ENCODE data around the gene PCSK4. TPM values are rescaled to one million over a fixed set of nuclear protein-coding genes. Genes with fewer than 3 reads are reported as not detected.

Gene PCSK4
- total and polyA plus RNA-seq, 9 of the 15 experiments (the other 6 are each of a cell fraction or from before 2014, with no cell fraction given): 0.01 to 9.1 (median 2.1) TPM; not detected in 1

GRCh38 chr19:1503089-1503924 lies 13.2 kb upstream of the PCSK4 start (continued):
- TF ChIP-seq, protein P1, sequence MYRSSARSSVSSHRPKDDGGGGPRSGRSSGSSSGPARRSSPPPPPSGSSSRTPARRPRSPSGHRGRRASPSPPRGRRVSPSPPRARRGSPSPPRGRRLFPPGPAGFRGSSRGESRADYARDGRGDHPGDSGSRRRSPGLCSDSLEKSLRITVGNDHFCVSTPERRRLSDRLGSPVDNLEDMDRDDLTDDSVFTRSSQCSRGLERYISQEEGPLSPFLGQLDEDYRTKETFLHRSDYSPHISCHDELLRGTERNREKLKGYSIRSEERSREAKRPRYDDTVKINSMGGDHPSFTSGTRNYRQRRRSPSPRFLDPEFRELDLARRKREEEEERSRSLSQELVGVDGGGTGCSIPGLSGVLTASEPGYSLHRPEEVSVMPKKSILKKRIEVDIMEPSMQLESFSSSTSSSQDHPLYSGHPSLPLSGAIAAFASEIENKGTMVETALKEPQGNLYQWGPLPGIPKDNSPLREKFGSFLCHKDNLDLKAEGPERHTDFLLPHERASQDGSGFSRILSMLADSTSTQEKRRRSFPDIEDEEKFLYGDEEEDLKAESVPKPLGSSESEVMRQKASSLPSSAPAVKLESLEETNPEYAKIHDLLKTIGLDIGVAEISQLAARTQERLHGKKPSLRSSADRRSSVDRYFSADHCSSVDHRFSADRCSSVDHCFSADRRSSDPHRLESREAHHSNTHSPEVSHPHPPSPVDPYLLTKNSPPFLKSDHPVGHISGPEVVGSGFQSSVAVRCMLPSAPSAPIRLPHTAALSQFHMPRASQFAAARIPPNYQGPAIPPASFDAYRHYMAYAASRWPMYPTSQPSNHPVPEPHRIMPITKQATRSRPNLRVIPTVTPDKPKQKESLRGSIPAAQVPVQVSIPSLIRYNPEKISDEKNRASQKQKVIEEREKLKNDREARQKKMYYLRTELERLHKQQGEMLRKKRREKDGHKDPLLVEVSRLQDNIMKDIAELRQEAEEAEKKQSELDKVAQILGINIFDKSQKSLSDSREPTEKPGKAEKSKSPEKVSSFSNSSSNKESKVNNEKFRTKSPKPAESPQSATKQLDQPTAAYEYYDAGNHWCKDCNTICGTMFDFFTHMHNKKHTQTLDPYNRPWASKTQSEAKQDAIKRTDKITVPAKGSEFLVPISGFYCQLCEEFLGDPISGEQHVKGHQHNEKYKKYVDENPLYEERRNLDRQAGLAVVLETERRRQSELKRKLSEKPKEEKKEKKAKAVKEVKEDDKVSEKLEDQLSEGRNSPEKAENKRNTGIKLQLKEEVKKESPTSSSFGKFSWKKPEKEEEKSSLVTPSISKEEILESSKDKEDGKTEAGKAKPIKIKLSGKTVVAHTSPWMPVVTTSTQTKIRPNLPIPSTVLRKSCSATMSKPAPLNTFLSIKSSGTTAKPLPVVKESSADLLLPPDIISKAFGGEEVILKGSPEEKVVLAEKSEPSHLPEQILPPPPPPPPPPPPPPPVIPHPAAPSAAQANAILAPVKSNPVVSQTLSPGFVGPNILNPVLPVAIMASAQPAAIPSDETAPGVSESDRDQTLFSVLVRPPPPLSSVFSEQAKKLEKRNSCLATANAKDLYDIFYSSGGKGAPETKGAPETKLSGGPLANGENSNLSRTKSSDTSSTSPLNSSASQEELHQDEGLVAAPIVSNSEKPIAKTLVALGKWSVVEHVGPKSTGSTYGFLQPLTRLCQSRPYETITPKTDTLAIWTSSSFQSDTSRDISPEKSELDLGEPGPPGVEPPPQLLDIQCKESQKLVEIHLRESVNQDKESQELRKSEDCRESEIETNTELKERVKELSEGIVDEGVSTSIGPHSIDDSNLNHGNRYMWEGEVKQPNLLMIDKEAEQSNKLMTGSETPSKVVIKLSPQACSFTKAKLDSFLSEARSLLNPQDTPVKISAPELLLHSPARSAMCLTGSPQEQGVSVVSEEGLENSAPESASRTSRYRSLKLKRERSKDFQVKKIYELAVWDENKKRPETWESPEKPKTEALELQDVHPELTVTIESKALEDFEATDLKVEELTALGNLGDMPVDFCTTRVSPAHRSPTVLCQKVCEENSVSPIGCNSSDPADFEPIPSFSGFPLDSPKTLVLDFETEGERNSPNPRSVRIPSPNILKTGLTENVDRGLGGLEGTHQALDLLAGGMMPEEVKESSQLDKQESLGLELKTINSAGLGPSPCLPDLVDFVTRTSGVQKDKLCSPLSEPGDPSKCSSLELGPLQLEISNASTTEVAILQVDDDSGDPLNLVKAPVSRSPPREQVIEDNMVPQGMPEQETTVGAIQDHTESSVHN (IDR thresholded peaks at IDR 0.05; ENCODE audit: borderline replicate concordance in 1 of 2, low read depth in 1 of 2): no peak
- TF ChIP-seq CBX2 (IDR thresholded peaks at IDR 0.05; ENCODE audit: insufficient read depth, low read length, poor library complexity, severe bottlenecking) (no peak), PYGO2 (tag; IDR thresholded peaks at IDR 0.05) (no peak), ZNF699 (CRISPR knock-in tag; IDR thresholded peaks at IDR 0.05; ENCODE audit: insufficient replicate concordance) (no peak), TOE1 (IDR thresholded peaks at IDR 0.05; ENCODE audit: borderline replicate concordance) (0 out of 2 replicates have a peak, but pooled peaks have one; percentile 42), TOE1 (CRISPR knock-in tag; IDR thresholded peaks at IDR 0.05; ENCODE audit: borderline replicate concordance, low read depth) (0 out of 2 replicates have a peak, but pooled peaks have one; percentile 66), SMC3 (conservative IDR thresholded peaks at IDR 0.05; ENCODE audit: insufficient read depth, low read depth, low read length) (0 out of 2 replicates have a peak, but pooled peaks have one; percentile 31), ZFP30 (CRISPR knock-in tag; IDR thresholded peaks at IDR 0.05; ENCODE audit: borderline replicate concordance) (no peak), E4F1 (CRISPR knock-in tag; IDR thresholded peaks at IDR 0.05; ENCODE audit: borderline replicate concordance) (no peak), CREB3L1 (IDR thresholded peaks at IDR 0.05; ENCODE audit: borderline replicate concordance, low read depth) (peak; percentile 72), FIP1L1 (IDR thresholded peaks at IDR 0.05; ENCODE audit: low read depth, low read length, poor library complexity, severe bottlenecking) (peak; percentile 47), HNRNPK (IDR thresholded peaks at IDR 0.05; ENCODE audit: low read depth, low read length, poor library complexity, severe bottlenecking) (no peak), GABPB1 (CRISPR knock-in tag; IDR thresholded peaks at IDR 0.05) (peak; percentile 84)
